HUES6 (cell line): ENCODE data around the gene ITPKB.
"Not testable (repeated sequence)": the region's sequence is repeated elsewhere in the genome, so short reads cannot be mapped to it uniquely, and the experiment has no call there.

ENCODE experiments used
- H3K27ac ChIP-seq: 2 replicates; pipeline ENCODE4 v1.7.0; 2013; ENCODE audit warnings: low read depth, mild to moderate bottlenecking, low read length, inconsistent platforms
- H3K27me3 ChIP-seq: 2 replicates; pipeline ENCODE4 v1.6.1; 2013; ENCODE audit warnings: low read length; ENCODE audit not compliant: control insufficient read depth, insufficient read depth
- H3K36me3 ChIP-seq: 2 replicates; pipeline ENCODE4 v1.6.1; 2013; ENCODE audit warnings: low read length; ENCODE audit not compliant: control insufficient read depth, insufficient read depth
- H3K4me1 ChIP-seq: 2 replicates; pipeline ENCODE4 v1.6.1; 2013; ENCODE audit warnings: low read length; ENCODE audit not compliant: control insufficient read depth, insufficient read depth
- H3K4me3 ChIP-seq: 2 replicates; pipeline ENCODE4 v1.5.1; 2013; ENCODE audit warnings: low read depth, low read length
- H3K9ac ChIP-seq: one replicate; pipeline ENCODE4 v1.6.1; 2013; ENCODE audit warnings: mild to moderate bottlenecking, low read length
- H3K9me3 ChIP-seq: 2 replicates; pipeline ENCODE4 v1.6.1; 2013; ENCODE audit warnings: low read depth, low read length; ENCODE audit not compliant: control insufficient read depth, insufficient read depth

ITPKB gene

GRCh38 chr1:226776975-226777374 is 37.9 kb upstream of the ITPKB start:
- Histone ChIP-seq H3K4me1 (no peaks in the 10 kb centered on the region), H3K9ac (no peak overlapping the region), H3K4me3 (no peak overlapping the region), H3K36me3 (no peaks in the 10 kb centered on the region), H3K27ac (no peak overlapping the region), H3K27me3 (no peaks in the 10 kb centered on the region), H3K9me3 (no peaks in the 10 kb centered on the region)

- no peak overlapping the region for H3K9ac ChIP-seq
Observed at GRCh38 chr1:226776066-226776465, 37.0 kb upstream of the ITPKB start.

GRCh38 chr1:226772446-226773139 is 33.5 kb upstream of the ITPKB start:
- Histone ChIP-seq H3K36me3 (no peaks in the 10 kb centered on the region), H3K27me3 (no peaks in the 10 kb centered on the region), H3K9me3 (no peaks in the 10 kb centered on the region), H3K27ac (no peak overlapping the region), H3K9ac (no peak overlapping the region), H3K4me1 (no peaks in the 10 kb centered on the region), H3K4me3 (no peak overlapping the region)

More at GRCh38 chr1:226776066-226776465, 37.0 kb upstream of the ITPKB start:
- Histone ChIP-seq H3K27me3 (no peaks in the 10 kb centered on the region), H3K9me3 (no peaks in the 10 kb centered on the region), H3K27ac (no peak overlapping the region), H3K4me3 (no peak overlapping the region), H3K36me3 (no peaks in the 10 kb centered on the region), H3K4me1 (no peaks in the 10 kb centered on the region)

GRCh38 chr1:226767170-226767569 is 28.1 kb upstream of the ITPKB start:
- H3K27ac ChIP-seq, H3K36me3 ChIP-seq, H3K4me3 ChIP-seq, H3K9me3 ChIP-seq, H3K27me3 ChIP-seq, H3K9ac ChIP-seq: not testable (repeated sequence)
- H3K4me1 ChIP-seq = peaks cover 32% of the 10 kb centered on the region

- H3K4me3 ChIP-seq = no peak overlapping the region
- no peaks in the 10 kb centered on the region for H3K36me3 ChIP-seq
- H3K27me3 ChIP-seq = no peaks in the 10 kb centered on the region
- H3K27ac ChIP-seq = no peak overlapping the region
- H3K4me1 ChIP-seq = peaks cover 32% of the 10 kb centered on the region
- H3K9me3 ChIP-seq = no peaks in the 10 kb centered on the region
- H3K9ac ChIP-seq = no peak overlapping the region
Observed at GRCh38 chr1:226766565-226766964, 27.5 kb upstream of the ITPKB start.

GRCh38 chr1:226764533-226764932 is 25.5 kb upstream of the ITPKB start:
- Histone ChIP-seq H3K36me3 (no peaks in the 10 kb centered on the region), H3K9ac (no peak overlapping the region), H3K4me1 (peaks cover 32% of the 10 kb centered on the region), H3K27me3 (no peaks in the 10 kb centered on the region), H3K27ac (no peak overlapping the region; the same call in 1 of the 2 replicates), H3K9me3 (no peaks in the 10 kb centered on the region), H3K4me3 (no peak overlapping the region)

- H3K9ac ChIP-seq = peak overlapping the region; percentile 15
Observed at GRCh38 chr1:226763905-226764264, 24.8 kb upstream of the ITPKB start.

GRCh38 chr1:226762988-226763904 is 24.2 kb upstream of the ITPKB start:
- Histone ChIP-seq H3K4me1 (peaks cover 32% of the 10 kb centered on the region), H3K9ac (peak overlapping the region; percentile 15), H3K9me3 (no peaks in the 10 kb centered on the region), H3K27me3 (no peaks in the 10 kb centered on the region), H3K36me3 (no peaks in the 10 kb centered on the region), H3K4me3 (no peak overlapping the region), H3K27ac (peak overlapping the region; percentile 56; the same call in 1 of the 2 replicates)

More at GRCh38 chr1:226763905-226764264, 24.8 kb upstream of the ITPKB start:
- Histone ChIP-seq H3K36me3 (no peaks in the 10 kb centered on the region), H3K4me1 (peaks cover 32% of the 10 kb centered on the region), H3K27ac (peak overlapping the region; percentile 56; the same call in 1 of the 2 replicates), H3K4me3 (no peak overlapping the region), H3K9me3 (no peaks in the 10 kb centered on the region), H3K27me3 (no peaks in the 10 kb centered on the region)

GRCh38 chr1:226762055-226762454 is 23.0 kb upstream of the ITPKB start:
- no peak overlapping the region for H3K9ac ChIP-seq
- no peak overlapping the region for H3K27ac ChIP-seq
- no peak overlapping the region for H3K4me3 ChIP-seq
- no peaks in the 10 kb centered on the region for H3K9me3 ChIP-seq
- H3K36me3 ChIP-seq = no peaks in the 10 kb centered on the region
- H3K4me1 ChIP-seq = peaks cover 32% of the 10 kb centered on the region
- no peaks in the 10 kb centered on the region for H3K27me3 ChIP-seq

GRCh38 chr1:226761322-226761721 is 22.2 kb upstream of the ITPKB start:
- Histone ChIP-seq H3K4me3 (no peak overlapping the region), H3K9me3 (no peaks in the 10 kb centered on the region; the same call in 1 of the 2 replicates), H3K9ac (no peak overlapping the region), H3K27me3 (no peaks in the 10 kb centered on the region), H3K27ac (no peak overlapping the region), H3K4me1 (peaks cover 31% of the 10 kb centered on the region), H3K36me3 (no peaks in the 10 kb centered on the region)
